22Rv1 (cell line): ENCODE results near the gene ADGRB3.

ENCODE experiments used
- ZFX ChIP-seq: fragments of 450-650 bp; IDR thresholded peaks from 2 replicates; pipeline ENCODE4 v1.6.1; 2017; ENCODE audit warnings: antibody characterized with exemption, borderline replicate concordance
- TF ChIP-seq, protein P1 (sequence below): fragments of 450-650 bp; IDR thresholded peaks from 2 replicates; pipeline ENCODE4 v1.5.1; 2017; ENCODE audit warnings: mild to moderate bottlenecking

DNA sequence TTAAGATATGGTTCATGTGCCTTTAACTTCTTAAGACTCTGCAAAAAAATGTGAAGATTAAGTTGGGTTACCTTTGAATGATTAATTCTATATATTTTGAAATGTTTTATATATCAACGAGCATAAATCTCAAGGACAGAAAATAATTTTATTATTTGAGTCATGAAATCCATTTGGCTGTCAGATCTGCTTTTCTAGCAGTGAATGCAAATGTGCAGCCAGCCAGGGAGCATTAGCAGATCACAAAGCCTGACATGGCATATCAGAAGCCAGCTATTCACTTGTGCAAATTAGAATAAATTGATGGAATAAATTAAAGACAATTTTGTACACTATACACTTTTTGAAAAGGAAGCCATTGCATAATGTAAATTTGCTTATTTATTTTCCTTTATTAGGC is 424.3 kb downstream of the ADGRB3 start:
- TF ChIP-seq, protein P1, sequence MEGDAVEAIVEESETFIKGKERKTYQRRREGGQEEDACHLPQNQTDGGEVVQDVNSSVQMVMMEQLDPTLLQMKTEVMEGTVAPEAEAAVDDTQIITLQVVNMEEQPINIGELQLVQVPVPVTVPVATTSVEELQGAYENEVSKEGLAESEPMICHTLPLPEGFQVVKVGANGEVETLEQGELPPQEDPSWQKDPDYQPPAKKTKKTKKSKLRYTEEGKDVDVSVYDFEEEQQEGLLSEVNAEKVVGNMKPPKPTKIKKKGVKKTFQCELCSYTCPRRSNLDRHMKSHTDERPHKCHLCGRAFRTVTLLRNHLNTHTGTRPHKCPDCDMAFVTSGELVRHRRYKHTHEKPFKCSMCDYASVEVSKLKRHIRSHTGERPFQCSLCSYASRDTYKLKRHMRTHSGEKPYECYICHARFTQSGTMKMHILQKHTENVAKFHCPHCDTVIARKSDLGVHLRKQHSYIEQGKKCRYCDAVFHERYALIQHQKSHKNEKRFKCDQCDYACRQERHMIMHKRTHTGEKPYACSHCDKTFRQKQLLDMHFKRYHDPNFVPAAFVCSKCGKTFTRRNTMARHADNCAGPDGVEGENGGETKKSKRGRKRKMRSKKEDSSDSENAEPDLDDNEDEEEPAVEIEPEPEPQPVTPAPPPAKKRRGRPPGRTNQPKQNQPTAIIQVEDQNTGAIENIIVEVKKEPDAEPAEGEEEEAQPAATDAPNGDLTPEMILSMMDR, result no peak
- no peak for TF ChIP-seq ZFX
